C4-2B (cell line): Measurements from ENCODE around the gene ITGA4.

Experiments
- H3K27ac ChIP-seq: fragments of 450-650 bp; 2 replicates; pipeline ENCODE4 v1.5.1; 2017
- ZFX ChIP-seq: fragments of 450-650 bp; IDR thresholded peaks from 2 replicates; pipeline ENCODE4 v1.6.1; 2017
- TF ChIP-seq, protein P1 (sequence below): fragments of 450-650 bp; conservative IDR thresholded peaks from 2 replicates; pipeline ENCODE4 v1.5.1; 2017; ENCODE audit warnings: mild to moderate bottlenecking

ITGA4 gene

GRCh38 chr2:181459621-181460021, 2.4 kb downstream of the ITGA4 start:
- no peak overlapping the region for H3K27ac ChIP-seq
- TF ChIP-seq ZFX, result no peak

DNA sequence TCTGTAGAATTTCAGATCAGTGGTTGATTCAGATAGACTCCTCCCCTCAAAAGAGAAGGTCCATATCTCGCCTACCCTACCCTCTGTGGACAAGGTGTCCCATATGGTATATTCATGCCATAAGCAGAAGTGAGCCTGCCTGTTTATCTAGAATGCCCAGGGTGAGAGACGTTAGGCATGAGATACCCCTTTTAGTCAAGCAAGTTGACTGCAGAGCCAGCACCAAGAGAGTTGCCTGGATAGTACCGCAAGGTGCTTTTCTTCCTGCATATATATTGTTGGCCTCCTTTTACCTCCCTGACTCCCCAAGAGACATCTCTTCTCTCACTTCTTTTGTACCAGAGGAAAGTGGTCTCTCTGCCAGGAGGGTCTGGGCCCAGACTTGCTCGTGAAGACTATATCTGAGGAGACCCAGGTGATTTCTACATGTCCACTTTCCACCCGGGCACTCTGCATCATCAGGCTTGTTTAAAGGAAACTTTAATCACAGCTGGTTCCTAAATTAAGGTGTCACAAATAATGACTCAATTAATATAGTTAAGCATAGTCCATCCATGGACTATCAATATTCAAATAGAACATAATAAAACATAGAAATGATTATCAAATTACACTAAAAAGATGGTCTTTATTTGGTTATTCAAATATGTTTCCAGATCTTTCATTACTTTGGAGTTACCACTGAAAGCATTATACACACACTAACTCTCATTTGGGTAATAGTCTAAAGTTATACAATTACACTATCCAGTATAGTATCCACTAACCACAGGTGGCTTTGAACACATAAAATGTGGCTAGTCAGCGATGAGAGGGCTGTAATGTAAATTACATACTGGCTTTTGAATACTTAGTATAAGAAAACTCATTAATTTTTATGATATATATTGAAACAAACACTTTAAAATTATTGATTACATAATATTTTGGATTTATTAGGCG, 4.1 kb downstream of the ITGA4 start:
- TF ChIP-seq, protein P1, sequence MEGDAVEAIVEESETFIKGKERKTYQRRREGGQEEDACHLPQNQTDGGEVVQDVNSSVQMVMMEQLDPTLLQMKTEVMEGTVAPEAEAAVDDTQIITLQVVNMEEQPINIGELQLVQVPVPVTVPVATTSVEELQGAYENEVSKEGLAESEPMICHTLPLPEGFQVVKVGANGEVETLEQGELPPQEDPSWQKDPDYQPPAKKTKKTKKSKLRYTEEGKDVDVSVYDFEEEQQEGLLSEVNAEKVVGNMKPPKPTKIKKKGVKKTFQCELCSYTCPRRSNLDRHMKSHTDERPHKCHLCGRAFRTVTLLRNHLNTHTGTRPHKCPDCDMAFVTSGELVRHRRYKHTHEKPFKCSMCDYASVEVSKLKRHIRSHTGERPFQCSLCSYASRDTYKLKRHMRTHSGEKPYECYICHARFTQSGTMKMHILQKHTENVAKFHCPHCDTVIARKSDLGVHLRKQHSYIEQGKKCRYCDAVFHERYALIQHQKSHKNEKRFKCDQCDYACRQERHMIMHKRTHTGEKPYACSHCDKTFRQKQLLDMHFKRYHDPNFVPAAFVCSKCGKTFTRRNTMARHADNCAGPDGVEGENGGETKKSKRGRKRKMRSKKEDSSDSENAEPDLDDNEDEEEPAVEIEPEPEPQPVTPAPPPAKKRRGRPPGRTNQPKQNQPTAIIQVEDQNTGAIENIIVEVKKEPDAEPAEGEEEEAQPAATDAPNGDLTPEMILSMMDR, result no peak
- no peak for TF ChIP-seq ZFX
- H3K27ac ChIP-seq, result no peak overlapping the region

DNA sequence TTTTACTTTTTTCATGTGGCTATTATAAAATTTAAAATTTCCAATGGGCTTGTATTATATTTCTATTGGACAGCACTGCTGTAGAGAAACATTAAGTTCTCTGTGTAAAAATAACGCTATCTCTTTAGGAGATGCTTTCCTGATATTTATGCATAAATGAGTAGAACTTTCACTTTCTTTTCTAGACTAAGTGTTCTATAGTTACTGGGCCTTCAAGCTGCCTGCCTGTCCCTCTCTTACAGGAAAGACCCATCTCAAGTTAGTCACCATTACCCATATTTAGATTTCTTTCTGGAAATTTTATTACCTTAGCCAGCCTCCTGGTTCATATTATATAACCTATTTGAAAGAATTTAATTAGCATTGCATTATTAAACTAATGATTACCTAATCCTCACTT, 4.8 kb downstream of the ITGA4 start:
- no peak for TF ChIP-seq ZFX
- TF ChIP-seq, protein P1, result no peak
- H3K27ac ChIP-seq, result no peak overlapping the region

GRCh38 chr2:181463588-181463987, 6.4 kb downstream of the ITGA4 start:
- H3K27ac ChIP-seq, result no peak overlapping the region
- TF ChIP-seq, protein P1, result no peak
- no peak for TF ChIP-seq ZFX

DNA sequence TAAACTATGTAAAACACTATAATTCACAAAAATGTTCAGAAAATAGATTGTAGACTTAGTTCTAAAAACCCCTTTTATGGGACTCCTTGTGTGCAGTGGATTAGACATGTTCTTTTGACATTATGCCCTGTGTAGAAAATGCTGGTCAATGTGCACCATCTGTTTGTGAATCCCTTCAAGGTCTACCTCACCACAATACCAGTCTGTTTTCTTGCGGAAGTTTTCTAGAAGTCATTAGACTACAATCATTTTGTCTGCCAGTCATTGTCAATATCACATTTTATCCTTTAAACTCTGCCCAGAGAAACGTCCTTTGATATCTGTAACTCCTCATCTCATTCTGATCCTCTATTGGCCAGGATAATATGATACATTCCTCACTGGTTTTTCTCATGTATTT, 7.8 kb downstream of the ITGA4 start:
- TF ChIP-seq, protein P1, result no peak
- no peak for TF ChIP-seq ZFX
- no peak overlapping the region for H3K27ac ChIP-seq

DNA sequence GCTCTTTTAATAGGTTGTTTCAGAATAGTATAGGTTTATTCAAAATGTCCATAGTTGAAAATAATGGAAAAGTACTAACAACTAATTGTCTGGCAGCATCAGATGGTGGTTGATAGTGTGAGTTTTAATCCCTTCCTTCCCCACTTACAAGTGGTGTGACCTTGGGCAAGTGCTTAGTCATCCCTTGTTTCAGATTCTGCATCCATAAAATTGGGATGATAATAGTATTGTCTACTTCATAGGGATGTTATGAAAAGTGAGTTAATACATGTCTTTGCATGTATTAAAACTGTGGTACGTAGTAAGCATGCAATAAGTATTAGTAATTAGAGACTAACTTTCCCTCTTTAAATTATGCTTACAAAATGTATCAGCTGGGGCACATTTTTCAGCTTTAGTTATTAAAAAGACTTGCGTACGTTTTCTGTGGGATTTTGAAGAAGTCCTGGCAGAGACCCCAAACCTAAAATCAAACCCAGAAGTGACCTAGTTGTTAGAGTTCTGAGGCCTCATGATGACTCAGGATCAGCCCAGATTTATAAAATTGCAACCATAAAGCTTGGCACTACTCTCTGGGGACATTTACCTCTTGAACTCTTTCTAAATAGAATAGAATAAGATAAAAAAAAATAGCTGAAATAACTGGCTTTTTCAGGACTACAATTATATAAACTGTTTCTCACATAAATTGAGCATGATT, 8.6 kb downstream of the ITGA4 start:
- TF ChIP-seq, protein P1, result no peak
- no peak for TF ChIP-seq ZFX
- H3K27ac ChIP-seq, result no peak overlapping the region

DNA sequence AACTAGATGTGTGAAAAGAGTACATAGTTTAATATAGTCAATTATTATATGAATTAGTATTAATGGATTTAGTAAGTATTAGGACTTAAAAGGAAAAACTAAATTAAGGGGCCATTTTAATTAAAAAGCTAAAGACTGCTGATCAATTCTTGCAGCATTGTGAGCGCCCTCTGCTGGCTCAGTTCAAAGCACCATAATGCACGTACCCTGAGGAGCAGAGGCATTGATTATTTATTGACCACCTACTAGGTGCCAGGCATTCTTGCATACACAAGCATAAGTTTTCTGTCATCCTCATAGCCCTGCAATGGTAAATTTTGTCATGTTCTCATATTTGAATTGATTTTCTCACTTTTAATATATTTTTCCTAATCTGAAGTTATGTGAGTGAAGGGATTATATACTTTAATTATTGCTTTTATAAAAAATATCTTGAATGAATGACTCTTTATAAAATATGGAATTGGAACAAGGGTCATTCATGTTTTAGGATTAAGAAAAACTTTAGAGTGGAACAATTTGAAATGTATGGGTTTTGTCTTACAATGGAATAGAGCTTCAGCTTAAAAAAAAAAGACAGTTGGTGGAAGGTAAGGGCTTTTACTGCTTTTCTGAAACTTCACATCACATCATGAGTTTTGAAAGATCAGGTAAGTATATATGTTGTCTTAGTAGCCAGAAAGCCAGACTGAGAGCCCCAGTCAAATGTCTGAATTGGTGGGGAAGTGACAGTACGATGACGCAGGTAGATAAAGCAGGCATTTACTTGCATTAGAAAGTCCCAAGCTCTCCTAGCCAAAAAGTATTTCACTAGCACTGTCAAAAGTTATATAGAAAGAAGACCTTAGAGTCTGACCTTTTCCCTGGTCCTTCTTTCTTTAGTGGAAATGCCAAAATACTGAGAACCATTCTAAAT, 9.7 kb downstream of the ITGA4 start:
- TF ChIP-seq, protein P1, result peak; percentile 88
- no peak for TF ChIP-seq ZFX
- no peak overlapping the region for H3K27ac ChIP-seq
